Measurements from ENCODE around the gene HIVEP1. TPM values are rescaled to one million over a fixed set of nuclear protein-coding genes. Genes with fewer than 3 reads are reported as not detected.
"Not testable (repeated sequence)": the region's sequence is repeated elsewhere in the genome, so short reads cannot be mapped to it uniquely, and the experiment has no call there.

Gene HIVEP1
- total RNA-seq, 1 donor from 2014 or later, result 35.7 TPM

- Mint-ChIP-seq H3K27me3 (no peaks in the 10 kb centered on the region), H3K4me1 (ENCODE audit: low read depth) (no peaks in the 10 kb centered on the region), H3K4me3 (ENCODE audit: low read depth) (no peak overlapping the region), H3K36me3 (ENCODE audit: insufficient read depth) (no peaks in the 10 kb centered on the region), H3K27ac (no peak overlapping the region), H3K9me3 (ENCODE audit: low read depth) (peaks cover 9% of the 10 kb centered on the region)
- DNase-seq (ENCODE audit: low spot score, unreplicated experiment), result no peak
- no peak for TF ChIP-seq CTCF (IDR thresholded peaks at IDR 0.05; ENCODE audit: unreplicated experiment)
Measured at GRCh38 chr6:12172572-12172971, 160.5 kb downstream of the HIVEP1 start.

GRCh38 chr6:12173181-12173580 is 161.1 kb downstream of the HIVEP1 start:
- Mint-ChIP-seq H3K27ac (no peak overlapping the region), H3K4me1 (ENCODE audit: low read depth) (no peaks in the 10 kb centered on the region), H3K27me3 (no peaks in the 10 kb centered on the region), H3K36me3 (ENCODE audit: insufficient read depth) (no peaks in the 10 kb centered on the region), H3K9me3 (ENCODE audit: low read depth) (peaks cover 9% of the 10 kb centered on the region), H3K4me3 (ENCODE audit: low read depth) (no peak overlapping the region)
- no peak for TF ChIP-seq CTCF (IDR thresholded peaks at IDR 0.05; ENCODE audit: unreplicated experiment)
- DNase-seq (ENCODE audit: low spot score, unreplicated experiment), result no peak

GRCh38 chr6:12173661-12174060 is 161.5 kb downstream of the HIVEP1 start:
- Mint-ChIP-seq H3K27ac (no peak overlapping the region), H3K9me3 (ENCODE audit: low read depth) (peaks cover 9% of the 10 kb centered on the region), H3K36me3 (ENCODE audit: insufficient read depth) (no peaks in the 10 kb centered on the region), H3K4me3 (ENCODE audit: low read depth) (no peak overlapping the region), H3K27me3 (no peaks in the 10 kb centered on the region), H3K4me1 (ENCODE audit: low read depth) (no peaks in the 10 kb centered on the region)
- TF ChIP-seq CTCF (IDR thresholded peaks at IDR 0.05; ENCODE audit: unreplicated experiment), result no peak
- DNase-seq (ENCODE audit: low spot score, unreplicated experiment), result no peak

- Mint-ChIP-seq H3K4me3 (ENCODE audit: low read depth) (no peak overlapping the region), H3K27me3 (no peaks in the 10 kb centered on the region), H3K4me1 (ENCODE audit: low read depth) (no peaks in the 10 kb centered on the region), H3K9me3 (ENCODE audit: low read depth) (peaks cover 5% of the 10 kb centered on the region), H3K36me3 (ENCODE audit: insufficient read depth) (no peaks in the 10 kb centered on the region), H3K27ac (no peak overlapping the region)
- TF ChIP-seq CTCF (IDR thresholded peaks at IDR 0.05; ENCODE audit: unreplicated experiment), result no peak
- DNase-seq (ENCODE audit: low spot score, unreplicated experiment), result no peak
Measured at GRCh38 chr6:12174878-12175277, 162.8 kb downstream of the HIVEP1 start.

GRCh38 chr6:12175626-12176025 is 163.5 kb downstream of the HIVEP1 start:
- Mint-ChIP-seq H3K27me3 (no peaks in the 10 kb centered on the region), H3K4me1 (ENCODE audit: low read depth) (no peaks in the 10 kb centered on the region), H3K4me3 (ENCODE audit: low read depth) (no peak overlapping the region), H3K27ac (no peak overlapping the region), H3K9me3 (ENCODE audit: low read depth) (peaks cover 5% of the 10 kb centered on the region), H3K36me3 (ENCODE audit: insufficient read depth) (no peaks in the 10 kb centered on the region)
- no peak for TF ChIP-seq CTCF (IDR thresholded peaks at IDR 0.05; ENCODE audit: unreplicated experiment)
- no peak for DNase-seq (ENCODE audit: low spot score, unreplicated experiment)

- DNase-seq (ENCODE audit: low spot score, unreplicated experiment); H3K27ac Mint-ChIP-seq; H3K9me3 Mint-ChIP-seq (ENCODE audit: low read depth); H3K4me3 Mint-ChIP-seq (ENCODE audit: low read depth); H3K27me3 Mint-ChIP-seq; H3K4me1 Mint-ChIP-seq (ENCODE audit: low read depth); H3K36me3 Mint-ChIP-seq (ENCODE audit: insufficient read depth): not testable (repeated sequence)
Measured at GRCh38 chr6:12176782-12177181, 164.7 kb downstream of the HIVEP1 start.
